ENCODE results near the gene CCL3. TPM values are rescaled to one million over a fixed set of nuclear protein-coding genes. Genes with fewer than 3 reads are reported as not detected.
"Not testable (repeated sequence)": the region's sequence is repeated elsewhere in the genome, so short reads cannot be mapped to it uniquely, and the experiment has no call there.

CCL3 gene
- total and polyA plus RNA-seq, 2 of the 4 experiments (the other 2 are of a cell fraction), result not detected

DNA sequence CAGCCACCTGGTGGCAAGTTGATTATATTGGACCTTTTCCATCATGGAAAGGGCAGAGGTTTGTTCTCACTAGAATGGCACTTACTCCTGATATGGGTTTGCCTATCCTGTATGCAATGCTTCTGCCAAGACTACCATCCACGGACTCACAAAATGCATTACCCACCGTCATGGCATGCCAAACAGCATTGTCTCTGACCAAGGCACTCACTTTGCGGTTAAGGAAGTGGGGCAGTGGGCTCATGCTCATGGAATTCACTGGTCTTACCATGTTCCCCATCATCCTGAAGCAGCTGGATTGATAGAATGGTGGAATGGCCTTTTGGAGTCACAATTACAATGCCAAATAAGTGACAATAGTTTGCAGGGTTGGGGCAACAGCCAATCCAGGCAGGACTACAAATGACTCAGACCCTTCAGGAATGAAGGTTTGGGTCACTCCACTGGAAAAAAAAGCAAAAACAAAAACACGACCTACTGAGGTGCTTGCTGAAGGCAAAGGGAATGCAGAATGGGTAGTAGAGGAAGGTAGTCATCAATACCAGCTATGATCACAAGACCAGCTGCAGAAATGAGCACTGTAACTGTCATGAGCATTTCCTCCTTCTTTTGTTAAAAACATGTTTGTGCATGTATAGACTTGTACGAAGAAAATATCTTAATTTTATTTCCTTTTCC lies 25.2 kb upstream of the CCL3 start:
- DNase-seq; H2BK5ac ChIP-seq (ENCODE audit: low read depth, low read length, poor library complexity, severe bottlenecking); H3K56ac ChIP-seq (ENCODE audit: extremely low read depth, insufficient read depth, low read length); H3K27me3 ChIP-seq (ENCODE audit: control insufficient read depth, insufficient read depth, low read length); H3K4me3 ChIP-seq (ENCODE audit: insufficient read depth, low read depth, low read length); H3K36me3 ChIP-seq (ENCODE audit: control insufficient read depth, insufficient read depth, low read length); H2BK120ac ChIP-seq (ENCODE audit: low read depth, low read length); H4K5ac ChIP-seq (ENCODE audit: low read depth, low read length); H3K4ac ChIP-seq (ENCODE audit: low read depth, low read length); H3K9me1 ChIP-seq (ENCODE audit: insufficient read depth, low read length); H2AFZ ChIP-seq (replicated peaks; ENCODE audit: low read length, poor library complexity); H3K23ac ChIP-seq (ENCODE audit: low read depth, low read length); intact Hi-C loops (cut with micrococcal nuclease); H2BK15ac ChIP-seq (ENCODE audit: low read depth, low read length); BruUV-seq (replicated peaks); H2AK9ac ChIP-seq (replicated peaks; ENCODE audit: low read depth, low read length, poor library complexity); H2AK5ac ChIP-seq (ENCODE audit: low read depth, low read length); H3K9ac ChIP-seq (ENCODE audit: low read depth, low read length); H4K20me1 ChIP-seq (ENCODE audit: insufficient read depth, low read length); H3K9me3 ChIP-seq (ENCODE audit: control insufficient read depth, insufficient read depth, low read length); CTCF ChIA-PET; H3K4me2 ChIP-seq (ENCODE audit: low read depth, low read length); ATAC-seq (ENCODE audit: low read depth); POLR2A ChIA-PET (ENCODE audit: unreplicated experiment); H3K79me1 ChIP-seq (ENCODE audit: low read depth in 1 of 2, low read length in 2 of 2); H3K4me1 ChIP-seq (ENCODE audit: control insufficient read depth, insufficient read depth, low read length); H3K18ac ChIP-seq (ENCODE audit: low read depth, low read length); H3K27ac ChIP-seq (ENCODE audit: insufficient read depth, low read length); H4K91ac ChIP-seq (ENCODE audit: insufficient read depth, low read depth, low read length); dilution Hi-C loops (cut with HindIII; ENCODE audit: low sequenced_read_pairs, unreplicated experiment); H3K14ac ChIP-seq (replicated peaks; ENCODE audit: low read depth, low read length); in situ Hi-C loops (cut with MboI; ENCODE audit: low sequenced_read_pairs); H2BK20ac ChIP-seq (ENCODE audit: low read depth, low read length); H4K8ac ChIP-seq (ENCODE audit: low read depth in 2 of 2, low read length in 2 of 2): not testable (repeated sequence)
- WGBS, 2 experiments (ENCODE audit: extremely low coverage in 2 of 2, insufficient read length in 1 of 2), result no CpG with 5 or more reads among the region's 5 CpGs

DNA sequence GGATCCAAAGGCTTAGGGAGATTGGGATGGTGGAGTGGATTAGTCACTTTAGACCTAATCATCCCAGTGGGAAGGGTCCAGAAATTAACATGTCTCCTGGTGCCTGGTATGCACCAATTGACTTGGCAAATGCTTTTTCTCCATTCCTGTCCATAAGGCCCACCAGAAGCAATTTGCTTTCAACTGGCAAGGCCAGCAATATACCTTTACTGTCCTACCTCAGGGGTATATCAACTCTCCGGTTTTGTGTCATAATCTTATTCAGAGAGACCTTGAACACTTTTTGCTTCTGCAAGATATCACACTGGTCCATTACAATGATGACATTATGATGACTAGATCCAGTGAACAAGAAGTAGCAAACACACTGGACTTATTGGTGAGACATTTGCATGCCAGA lies 23.2 kb upstream of the CCL3 start:
- in situ Hi-C loops (cut with MboI; ENCODE audit: low sequenced_read_pairs); H4K91ac ChIP-seq (ENCODE audit: insufficient read depth, low read depth, low read length); H3K9ac ChIP-seq (ENCODE audit: low read depth, low read length); H3K36me3 ChIP-seq (ENCODE audit: control insufficient read depth, insufficient read depth, low read length); H3K4ac ChIP-seq (ENCODE audit: low read depth, low read length); POLR2A ChIA-PET (ENCODE audit: unreplicated experiment); DNase-seq; H3K4me1 ChIP-seq (ENCODE audit: control insufficient read depth, insufficient read depth, low read length); ATAC-seq (ENCODE audit: low read depth); H2BK15ac ChIP-seq (ENCODE audit: low read depth, low read length); H2AK9ac ChIP-seq (replicated peaks; ENCODE audit: low read depth, low read length, poor library complexity); H3K23ac ChIP-seq (ENCODE audit: low read depth, low read length); intact Hi-C loops (cut with micrococcal nuclease); H2BK20ac ChIP-seq (ENCODE audit: low read depth, low read length); H3K9me1 ChIP-seq (ENCODE audit: insufficient read depth, low read length); H3K27ac ChIP-seq (ENCODE audit: insufficient read depth, low read length); BruUV-seq (replicated peaks); dilution Hi-C loops (cut with HindIII; ENCODE audit: low sequenced_read_pairs, unreplicated experiment); H3K14ac ChIP-seq (replicated peaks; ENCODE audit: low read depth, low read length); H3K4me3 ChIP-seq (ENCODE audit: insufficient read depth, low read depth, low read length); H3K79me1 ChIP-seq (ENCODE audit: low read depth in 1 of 2, low read length in 2 of 2); H4K5ac ChIP-seq (ENCODE audit: low read depth, low read length); H2BK120ac ChIP-seq (ENCODE audit: low read depth, low read length); H3K27me3 ChIP-seq (ENCODE audit: control insufficient read depth, insufficient read depth, low read length); H4K20me1 ChIP-seq (ENCODE audit: insufficient read depth, low read length); H4K8ac ChIP-seq (ENCODE audit: low read depth in 2 of 2, low read length in 2 of 2); H2AK5ac ChIP-seq (ENCODE audit: low read depth, low read length); H3K56ac ChIP-seq (ENCODE audit: extremely low read depth, insufficient read depth, low read length); H3K18ac ChIP-seq (ENCODE audit: low read depth, low read length); H3K9me3 ChIP-seq (ENCODE audit: control insufficient read depth, insufficient read depth, low read length); H3K4me2 ChIP-seq (ENCODE audit: low read depth, low read length); CTCF ChIA-PET; H2AFZ ChIP-seq (replicated peaks; ENCODE audit: low read length, poor library complexity); H2BK5ac ChIP-seq (ENCODE audit: low read depth, low read length, poor library complexity, severe bottlenecking): not testable (repeated sequence)
- no CpG with 5 or more reads among the region's 1 CpG for WGBS, 2 experiments (ENCODE audit: extremely low coverage in 2 of 2, insufficient read length in 1 of 2)
